ENCODE results near the gene ZFYVE28.

- TF ChIP-seq POLR2A (IDR thresholded peaks at IDR 0.05) (no peak), CTCF (IDR thresholded peaks at IDR 0.05) (no peak)
Observed at GRCh38 chr4:2284161-2284933, 134.1 kb downstream of the ZFYVE28 start.
